Transverse colon (tissue), 4 donors: ENCODE measurements around the gene ABL1.

Experiments used
- EP300 ChIP-seq: sonication (generic); formaldehyde crosslinking; IDR thresholded peaks from one replicate; pipeline ENCODE4 v1.6.1; 2017; ENCODE audit warnings: antibody characterized with exemption, low read depth
- POLR2A ChIP-seq: fragments of 450-650 bp; IDR thresholded peaks from one replicate; pipeline ENCODE4 v1.6.1; 2016; ENCODE audit warnings: antibody characterized with exemption, mild to moderate bottlenecking, moderate library complexity
- POLR2AphosphoS5 ChIP-seq, 3 donors: sonication (generic); formaldehyde crosslinking; IDR thresholded peaks; one replicate each; pipeline ENCODE4 v1.6.1; 2016; ENCODE audit warnings: antibody characterized with exemption in 3 of 3
- TF ChIP-seq, protein P1 (sequence below), 5 experiments: fragments of 200-600 bp in 3 of 5; fragments of 450-650 bp in 2 of 5; sonication (generic) in 3 of 5; IDR thresholded peaks; 1 replicate in 2 of 5; 2 replicates in 3 of 5; pipeline ENCODE4 v1.5.1; 2016 to 2017; ENCODE audit warnings: antibody characterized with exemption in 5 of 5, inconsistent platforms in 3 of 5, mild to moderate bottlenecking in 2 of 5, moderate library complexity in 1 of 5

- TF ChIP-seq, protein P1, sequence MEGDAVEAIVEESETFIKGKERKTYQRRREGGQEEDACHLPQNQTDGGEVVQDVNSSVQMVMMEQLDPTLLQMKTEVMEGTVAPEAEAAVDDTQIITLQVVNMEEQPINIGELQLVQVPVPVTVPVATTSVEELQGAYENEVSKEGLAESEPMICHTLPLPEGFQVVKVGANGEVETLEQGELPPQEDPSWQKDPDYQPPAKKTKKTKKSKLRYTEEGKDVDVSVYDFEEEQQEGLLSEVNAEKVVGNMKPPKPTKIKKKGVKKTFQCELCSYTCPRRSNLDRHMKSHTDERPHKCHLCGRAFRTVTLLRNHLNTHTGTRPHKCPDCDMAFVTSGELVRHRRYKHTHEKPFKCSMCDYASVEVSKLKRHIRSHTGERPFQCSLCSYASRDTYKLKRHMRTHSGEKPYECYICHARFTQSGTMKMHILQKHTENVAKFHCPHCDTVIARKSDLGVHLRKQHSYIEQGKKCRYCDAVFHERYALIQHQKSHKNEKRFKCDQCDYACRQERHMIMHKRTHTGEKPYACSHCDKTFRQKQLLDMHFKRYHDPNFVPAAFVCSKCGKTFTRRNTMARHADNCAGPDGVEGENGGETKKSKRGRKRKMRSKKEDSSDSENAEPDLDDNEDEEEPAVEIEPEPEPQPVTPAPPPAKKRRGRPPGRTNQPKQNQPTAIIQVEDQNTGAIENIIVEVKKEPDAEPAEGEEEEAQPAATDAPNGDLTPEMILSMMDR (IDR thresholded peaks at IDR 0.05): no peak
- no peak for TF ChIP-seq EP300
- no peak for TF ChIP-seq POLR2AphosphoS5 (IDR thresholded peaks at IDR 0.05)
- TF ChIP-seq POLR2A: no peak
These were observed 62.2 kb downstream of the ABL1 start for GRCh38 chr9:130897105-130897751.
